Nucleus accumbens (tissue), 56 donors: ENCODE measurements around the gene SLC49A4.

ENCODE experiments used
- DNase-seq, 56 donors: peaks; one replicate each; lab custom pipeline; 2025; lab: John Stamatoyannopoulos, UW

The SLC49A4 gene

DNA sequence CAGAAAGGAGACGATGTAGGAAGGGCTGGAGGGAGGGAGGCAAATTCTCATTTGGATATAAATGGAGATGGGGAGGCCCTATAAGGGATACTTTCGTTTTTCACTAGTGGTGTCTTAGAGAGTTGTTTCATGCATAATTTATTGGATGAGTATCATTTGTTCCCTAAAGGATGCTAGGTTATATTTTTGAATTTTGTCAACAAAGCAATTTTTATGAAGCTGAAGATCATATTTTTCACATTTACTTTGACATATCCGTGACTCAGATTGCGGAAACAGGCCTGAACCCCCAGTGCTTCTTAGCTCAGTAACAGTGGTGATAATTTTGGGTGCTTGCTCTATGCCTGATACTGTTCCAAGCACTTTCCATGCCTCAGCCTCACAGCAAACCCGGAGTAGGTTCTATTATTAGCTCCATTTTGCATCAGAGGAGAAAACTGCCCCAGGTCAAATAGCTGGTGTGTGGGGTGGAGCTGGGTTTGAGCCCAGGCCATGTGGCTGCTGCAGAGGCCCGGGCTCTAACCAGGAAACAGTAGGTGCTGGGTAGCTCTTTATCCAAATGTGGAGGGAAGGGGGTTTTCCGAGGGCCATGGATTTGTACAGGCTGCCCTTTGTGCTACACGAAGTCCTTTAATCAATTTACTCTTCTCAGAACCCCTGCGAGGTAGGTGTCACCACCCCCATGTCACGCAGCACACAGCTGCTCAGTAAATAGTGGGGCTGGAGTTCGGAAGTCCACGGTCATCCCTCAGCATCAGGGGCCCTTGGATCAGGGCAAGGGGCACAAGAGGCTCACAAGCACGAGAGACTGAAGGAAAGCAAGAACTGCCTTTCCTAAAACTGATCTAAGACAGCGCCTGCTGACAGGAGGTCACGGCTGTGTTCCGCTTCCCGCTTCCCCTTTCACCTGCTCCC lies 99.1 kb downstream of the SLC49A4 start:
- DNase-seq = no peak

DNA sequence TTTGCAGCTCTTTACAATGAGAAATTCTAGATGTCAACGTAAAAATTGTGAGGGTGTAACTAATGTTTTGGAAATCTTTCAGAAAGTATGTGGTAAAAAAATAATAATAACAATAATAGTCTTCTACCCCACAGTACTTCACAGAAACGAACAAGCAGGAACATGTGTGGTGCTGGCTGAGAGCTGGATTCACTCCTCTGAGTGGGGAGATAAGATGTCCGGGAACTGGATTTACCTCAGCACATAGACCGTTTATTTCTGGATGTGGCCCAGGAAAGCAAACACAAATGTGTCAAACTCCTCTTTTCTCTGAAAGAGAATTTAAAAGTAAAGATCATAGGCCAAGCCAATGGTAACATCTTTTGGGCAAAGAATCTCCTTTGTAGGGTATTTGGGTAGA lies 103.4 kb downstream of the SLC49A4 start:
- DNase-seq = no peak

DNA sequence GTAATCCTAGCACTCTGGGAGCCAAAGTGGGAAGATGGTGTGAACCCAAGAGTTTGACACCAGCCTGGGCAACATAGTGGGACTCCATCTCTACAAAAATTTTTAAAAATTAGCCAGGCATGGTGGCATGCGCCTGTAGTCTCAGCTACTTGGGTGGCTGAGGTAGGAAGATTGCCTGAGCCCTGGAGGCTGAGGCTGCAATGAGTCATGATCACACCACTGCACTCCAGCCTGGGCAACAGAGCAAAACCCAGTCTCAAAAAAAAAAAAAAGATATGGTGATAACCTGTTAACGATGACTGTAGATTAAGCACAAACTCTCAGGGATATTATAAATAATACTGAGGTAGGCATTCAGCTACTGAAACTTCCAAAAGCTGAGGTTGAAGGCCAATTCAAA lies 107.5 kb downstream of the SLC49A4 start:
- DNase-seq = no peak

DNA sequence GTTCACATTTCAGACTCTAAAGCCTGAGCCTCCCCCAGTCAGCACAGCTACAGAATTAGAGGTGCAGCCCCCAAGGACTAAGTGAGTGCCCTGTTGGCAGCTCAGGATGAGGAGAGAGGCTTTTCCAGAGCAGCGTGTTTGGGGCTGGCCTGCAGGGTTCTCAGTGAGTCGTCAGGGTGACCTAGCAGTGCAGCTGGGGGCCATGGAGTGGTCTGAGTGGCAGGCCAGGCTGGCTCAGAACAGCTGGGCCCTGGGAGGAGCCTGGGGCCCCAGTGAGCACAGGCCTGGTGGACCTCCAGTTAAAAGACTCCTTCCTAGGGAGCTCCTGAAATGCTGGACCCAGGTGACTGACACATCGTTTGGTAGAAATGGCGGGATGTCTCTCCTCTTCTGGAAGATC lies 108.3 kb downstream of the SLC49A4 start:
- DNase-seq = no peak

DNA sequence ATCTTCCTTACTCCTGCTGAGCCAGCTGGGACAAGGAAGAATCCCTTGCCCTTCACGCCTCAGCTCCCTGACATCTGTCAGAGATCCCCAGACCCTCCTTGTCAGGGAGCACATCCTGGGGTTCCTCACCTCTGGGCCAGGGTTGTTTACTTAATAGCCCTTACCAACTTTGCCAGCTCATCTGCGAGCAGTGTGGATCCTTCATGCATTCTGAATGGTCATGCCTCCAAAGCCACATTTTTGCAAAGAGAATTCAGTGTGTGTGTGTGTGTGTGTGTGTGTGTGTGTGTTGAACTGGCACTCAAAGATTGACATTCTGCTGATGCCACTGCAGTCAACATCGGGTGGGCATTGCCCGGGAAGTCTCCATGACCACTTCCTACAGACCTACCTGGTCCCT lies 112.6 kb downstream of the SLC49A4 start:
- no peak for DNase-seq

DNA sequence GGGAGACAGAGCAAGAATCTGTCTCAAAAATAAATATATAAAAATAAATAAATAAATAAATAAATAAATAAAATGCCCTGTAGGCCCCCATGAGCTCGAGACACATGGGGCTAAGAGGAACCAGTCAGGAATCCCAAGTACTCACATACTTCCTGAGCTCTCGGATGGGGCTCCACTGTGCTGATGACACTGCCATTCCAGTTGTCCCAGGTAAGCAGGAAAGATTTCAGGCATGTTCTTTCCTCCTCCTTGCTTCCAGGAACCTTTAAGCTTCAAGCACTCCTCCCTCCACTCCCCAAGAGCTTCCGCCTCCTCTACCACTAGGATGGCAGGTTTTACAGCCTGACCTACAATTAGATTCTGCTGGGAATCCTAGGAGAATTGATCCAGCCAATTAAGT lies 113.4 kb downstream of the SLC49A4 start:
- no peak for DNase-seq

DNA sequence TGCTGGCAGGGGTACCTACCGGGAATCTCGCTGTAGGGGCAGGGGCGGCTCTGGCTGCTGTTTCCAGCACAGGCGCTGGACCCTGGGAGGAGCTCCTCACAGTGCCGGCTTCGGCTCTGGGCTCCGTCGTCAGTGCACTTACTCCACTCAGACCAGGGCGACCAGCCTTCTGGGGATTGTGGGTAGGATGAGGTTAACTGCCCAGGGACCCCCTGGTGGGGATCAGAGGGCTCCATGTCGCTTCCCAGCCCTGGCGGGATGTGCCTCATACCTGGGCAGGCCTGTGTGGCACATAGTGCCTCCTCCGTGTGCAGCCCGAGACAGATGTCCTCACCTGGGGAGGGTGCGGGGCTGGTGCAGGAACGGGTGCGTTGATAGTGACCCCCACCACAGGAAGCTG lies 117.0 kb downstream of the SLC49A4 start:
- no peak for DNase-seq

DNA sequence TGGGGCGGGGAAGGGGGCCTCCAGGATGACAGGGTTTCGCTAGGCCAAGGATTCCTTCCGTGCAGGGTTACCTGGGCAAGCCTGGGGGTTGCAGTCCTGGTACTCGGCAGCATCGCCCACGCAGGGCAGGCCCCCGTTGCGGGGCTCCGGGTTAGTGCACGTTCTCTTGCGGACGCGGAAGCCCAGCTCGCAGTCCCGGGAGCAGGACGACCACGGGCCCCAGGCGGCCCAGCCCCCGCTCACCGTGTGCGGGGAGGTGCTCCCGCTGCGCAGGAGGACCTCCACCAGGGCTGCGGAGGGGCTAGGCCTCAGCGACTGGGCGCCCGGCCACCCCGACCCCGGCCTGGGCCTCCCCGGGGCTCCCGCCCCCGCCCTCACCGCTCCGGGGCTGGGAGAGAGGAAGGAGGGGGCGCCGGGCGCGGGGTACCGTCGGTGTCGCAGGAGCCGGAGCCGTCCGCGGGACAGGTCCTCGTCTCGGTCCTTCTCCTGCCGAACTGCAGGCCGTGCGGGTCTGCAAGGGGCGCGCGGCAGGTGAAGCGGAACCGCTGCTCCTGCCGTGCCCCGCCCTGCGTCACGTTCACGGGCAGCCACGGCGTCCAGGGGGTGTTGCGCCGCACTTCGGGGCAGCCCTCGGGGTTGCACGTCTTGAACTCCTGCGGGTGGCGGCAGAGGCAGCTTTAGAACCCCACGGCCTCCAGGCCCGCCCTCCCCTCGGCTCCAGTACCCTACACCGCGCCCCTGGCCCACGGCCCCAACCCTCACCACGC lies 118.1 kb downstream of the SLC49A4 start:
- DNase-seq = no peak

DNA sequence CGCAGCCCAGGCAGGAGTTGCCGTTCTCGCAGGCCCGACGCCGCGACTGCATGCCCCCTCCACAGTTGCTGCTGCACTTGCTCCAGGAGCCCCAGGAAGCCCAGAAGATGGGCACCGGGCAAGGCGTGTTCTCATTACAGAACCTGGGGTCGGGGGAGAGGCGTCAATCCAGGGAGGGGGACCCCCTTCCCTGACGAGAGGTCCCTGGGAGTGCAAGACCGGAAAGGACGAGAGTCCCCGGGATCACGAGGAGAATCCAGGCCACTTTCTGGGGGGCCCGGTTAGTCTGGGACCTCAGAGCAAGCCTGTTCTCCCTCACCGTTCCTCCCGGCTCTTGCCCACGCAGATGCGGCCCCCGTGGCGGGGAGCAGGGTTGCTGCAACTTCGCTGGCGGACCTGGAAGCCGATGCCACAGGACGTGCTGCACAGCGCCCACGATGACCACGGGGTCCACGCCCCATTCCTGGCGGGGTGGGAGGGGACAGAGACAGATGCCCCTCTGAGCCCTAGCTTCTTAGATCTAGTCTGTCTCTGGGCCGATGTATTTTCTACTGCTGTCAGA lies 118.8 kb downstream of the SLC49A4 start:
- DNase-seq = no peak

DNA sequence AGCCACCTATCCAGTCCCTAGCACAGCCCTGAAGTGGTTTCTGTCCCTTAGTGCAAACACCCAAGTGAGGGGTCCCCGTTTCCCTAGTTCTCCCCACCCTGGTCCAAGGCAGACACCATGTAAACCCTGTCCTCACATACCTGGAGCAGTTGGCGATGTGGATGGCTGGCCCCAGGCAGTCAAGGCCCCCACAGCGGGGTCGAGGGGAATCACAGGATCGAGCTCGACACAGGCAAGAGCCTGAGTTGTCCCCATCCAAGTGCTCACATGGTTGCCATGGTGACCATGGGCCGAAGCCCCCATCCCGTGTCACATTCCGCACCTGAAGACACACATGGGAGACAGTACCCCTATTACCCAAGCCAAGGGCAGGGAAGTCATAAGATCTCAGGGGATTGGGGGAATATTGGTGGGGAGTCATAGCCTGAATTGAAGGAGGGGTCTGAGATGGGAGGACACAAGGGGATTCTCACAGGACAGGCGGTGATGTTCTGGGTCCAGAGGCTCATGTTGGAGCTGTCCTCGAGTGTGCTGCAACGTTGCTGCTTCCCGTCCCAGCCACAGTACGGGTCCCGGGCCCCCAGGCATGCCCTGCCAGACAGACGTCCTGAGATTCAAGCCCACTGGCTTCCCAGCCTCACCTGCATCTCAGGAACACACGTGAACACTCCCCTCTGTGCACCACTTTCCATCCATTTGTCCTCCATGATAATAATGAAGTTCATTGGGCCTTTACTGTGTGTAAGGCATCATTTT lies 120.6 kb downstream of the SLC49A4 start:
- no peak for DNase-seq

DNA sequence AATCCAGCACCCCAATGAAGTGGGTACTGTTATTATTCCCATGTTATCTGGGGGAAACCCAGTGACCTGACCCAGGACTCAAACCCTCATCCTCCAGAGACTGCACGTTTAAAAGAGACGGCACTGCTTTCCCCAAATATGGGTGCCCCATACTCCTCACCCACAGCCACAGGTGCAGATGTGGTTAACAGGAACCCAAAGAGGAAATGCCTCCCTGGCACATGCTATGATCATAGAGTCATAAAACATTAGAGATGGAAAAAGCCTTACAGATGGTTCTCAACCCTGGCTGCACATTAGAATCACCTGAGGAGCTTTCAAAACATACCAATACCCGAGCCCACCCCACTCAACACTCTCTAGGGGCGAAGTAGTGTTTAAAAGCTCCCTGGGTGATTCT lies 121.2 kb downstream of the SLC49A4 start:
- no peak for DNase-seq

DNA sequence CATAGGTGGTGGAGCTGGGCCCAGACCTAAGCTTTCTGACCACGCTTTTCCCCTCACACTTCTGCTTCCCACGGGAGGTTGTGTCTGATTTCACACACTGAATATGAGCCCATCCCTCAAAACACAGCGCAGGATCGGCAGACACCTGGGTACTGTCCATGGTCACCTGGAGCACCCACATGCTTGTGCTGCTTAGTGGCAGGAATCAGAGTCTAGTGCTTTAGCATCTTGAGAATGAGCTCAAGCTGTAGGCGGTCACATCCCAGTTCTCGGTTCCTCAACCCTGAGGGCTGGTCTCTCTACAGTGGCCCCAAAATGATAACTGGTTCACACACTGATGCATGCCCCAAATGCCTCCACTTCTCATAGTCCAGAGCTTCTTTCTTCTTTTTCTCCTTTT lies 121.7 kb downstream of the SLC49A4 start:
- no peak for DNase-seq

DNA sequence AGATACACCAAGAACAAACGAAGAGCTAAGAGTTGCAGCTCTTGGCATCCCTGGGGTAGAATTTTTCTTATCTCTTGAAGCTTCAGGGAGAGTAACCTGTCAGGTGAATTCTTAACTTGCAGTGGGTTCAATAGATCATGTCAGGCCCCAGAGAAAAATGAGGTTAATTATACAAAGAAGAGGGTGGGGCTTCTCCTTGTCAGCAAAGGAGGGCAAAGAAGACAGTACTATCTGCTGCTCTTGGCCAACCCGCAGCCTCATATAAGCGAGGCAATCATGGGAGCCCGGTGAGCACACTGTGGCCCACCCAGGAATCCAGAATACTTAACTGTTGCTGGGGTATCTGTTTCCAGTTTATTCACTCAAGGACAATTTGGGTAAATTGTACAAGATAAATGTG lies 122.5 kb downstream of the SLC49A4 start:
- no peak for DNase-seq

DNA sequence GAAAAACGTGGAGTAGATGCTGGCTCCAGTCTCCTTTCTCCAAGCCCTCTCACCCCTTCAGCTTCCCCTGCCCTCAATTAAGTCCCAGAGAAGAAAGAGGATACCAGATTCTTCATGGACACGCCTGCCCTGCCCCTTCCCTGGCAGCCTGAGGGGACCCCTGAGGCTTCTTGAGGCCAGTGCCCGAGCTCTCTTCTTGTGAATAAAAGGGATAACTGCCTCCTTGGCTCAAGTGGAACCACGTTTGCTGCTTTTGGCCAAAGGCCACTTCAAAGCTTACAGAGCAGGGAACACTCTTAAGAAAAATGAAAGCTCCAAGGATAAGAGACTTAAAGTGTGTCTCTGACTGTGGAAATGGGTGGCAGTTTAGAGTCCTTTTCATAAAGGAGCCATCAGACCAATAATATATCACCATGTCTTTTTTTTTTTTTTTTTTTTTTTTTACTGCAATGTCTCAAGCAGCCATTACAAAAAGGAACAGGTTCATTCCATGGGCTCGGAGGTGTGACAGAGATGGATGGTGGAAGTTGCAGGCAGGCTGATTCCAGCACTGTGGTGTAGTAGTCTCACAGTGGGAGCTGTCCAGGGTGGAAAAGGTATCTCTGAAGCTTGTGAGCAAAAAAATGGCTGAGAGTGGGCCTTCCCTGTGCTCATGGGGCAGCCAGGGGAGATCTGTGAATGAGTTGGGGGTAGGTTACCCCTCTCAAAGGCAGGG lies 123.9 kb downstream of the SLC49A4 start:
- no peak for DNase-seq

DNA sequence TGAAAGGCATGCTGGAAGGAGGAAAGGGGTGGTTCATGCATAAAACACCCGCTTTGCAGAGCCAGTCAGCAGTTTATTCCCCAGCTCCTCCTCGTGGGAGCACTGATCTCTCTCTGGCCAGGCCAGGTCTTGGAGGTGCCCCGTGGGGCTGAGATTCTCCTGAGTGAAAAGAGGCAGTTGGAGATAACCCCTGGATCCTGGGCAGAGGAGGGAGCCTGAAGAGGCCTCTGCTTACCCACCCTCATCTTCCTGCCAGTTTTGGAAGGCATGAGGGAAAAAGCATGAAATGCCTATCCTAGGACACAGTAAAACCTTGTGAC lies 124.4 kb downstream of the SLC49A4 start:
- DNase-seq = no peak

DNA sequence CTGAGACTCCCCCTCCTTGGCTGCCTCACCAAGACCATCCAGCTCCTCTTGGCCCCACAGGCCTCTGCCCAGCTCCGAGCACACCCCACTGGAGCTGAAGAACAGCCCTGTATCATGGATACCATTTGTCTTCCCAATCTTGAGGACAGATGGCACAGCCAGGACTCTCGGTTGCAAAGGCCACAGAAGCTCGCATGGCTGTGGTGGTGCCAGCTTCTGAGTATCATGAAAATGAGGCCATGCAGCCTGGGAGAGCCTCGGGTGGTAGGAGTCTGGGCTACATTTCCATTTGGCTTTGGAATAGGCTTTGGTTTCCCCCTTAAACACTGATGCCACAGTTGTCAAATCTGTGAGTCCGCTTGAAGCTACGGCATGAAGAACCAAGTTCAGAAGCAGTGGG lies 126.1 kb downstream of the SLC49A4 start:
- DNase-seq = no peak

DNA sequence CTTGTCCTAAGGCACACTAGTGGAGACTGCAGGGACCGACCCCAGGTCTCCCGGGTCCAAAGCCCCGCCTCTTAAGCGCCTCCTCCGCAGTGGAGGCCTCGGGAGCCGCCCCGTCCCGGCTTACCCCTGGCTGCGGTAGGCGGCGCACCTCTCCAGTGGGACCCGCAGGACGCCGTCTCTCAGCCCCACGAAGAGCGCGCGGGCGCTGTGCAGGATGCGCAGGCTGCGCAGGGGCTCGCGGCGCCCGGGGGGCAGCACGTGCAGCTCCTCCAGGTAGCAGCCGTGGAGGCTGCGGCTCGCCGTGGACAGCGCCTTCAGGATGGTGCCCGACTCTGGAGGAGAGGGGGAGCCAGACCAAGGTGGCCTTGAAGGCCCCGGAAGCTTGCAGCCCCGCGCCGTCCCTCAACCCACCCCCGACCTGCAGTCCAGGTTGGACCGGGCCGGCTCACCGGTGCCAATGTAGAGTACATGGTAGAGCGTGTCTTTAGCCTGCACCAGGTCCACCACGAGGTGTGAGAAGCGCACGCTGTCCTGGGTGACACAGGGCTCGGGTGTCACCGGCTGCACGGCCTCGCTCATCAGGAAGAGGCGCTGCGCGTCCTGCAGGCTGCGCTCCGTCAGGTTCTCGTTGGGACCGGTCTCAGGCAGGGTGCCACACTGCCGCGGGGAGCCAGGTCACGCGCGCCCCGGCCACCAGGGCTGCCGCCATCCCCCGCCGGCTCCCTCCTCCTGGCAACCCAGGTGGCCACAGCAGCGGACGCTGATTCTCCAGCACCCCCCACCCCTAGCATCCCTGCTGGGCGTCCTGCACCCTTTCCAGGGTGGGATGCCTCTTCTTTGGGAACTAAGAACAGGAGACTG lies 127.2 kb downstream of the SLC49A4 start:
- DNase-seq = no peak

DNA sequence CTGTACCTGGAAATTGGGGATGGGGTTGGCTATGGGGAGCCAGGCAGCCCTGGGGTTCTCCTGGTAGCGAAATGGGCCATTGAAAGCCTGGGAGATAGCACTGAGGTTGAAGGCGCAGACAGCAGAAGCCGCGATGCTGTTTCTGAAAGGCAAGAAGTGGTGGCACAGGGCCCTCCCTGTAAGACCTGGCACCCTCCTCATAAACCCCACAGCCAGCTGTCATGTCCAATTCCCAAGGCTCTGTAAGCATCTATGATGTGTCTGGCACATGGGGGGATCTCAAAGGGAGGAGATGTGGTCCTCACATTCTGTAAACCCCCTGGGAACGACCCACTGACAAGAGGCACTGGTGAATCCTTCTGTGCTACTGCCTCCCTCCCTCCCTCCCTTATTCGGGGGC lies 128.7 kb downstream of the SLC49A4 start:
- no peak for DNase-seq

DNA sequence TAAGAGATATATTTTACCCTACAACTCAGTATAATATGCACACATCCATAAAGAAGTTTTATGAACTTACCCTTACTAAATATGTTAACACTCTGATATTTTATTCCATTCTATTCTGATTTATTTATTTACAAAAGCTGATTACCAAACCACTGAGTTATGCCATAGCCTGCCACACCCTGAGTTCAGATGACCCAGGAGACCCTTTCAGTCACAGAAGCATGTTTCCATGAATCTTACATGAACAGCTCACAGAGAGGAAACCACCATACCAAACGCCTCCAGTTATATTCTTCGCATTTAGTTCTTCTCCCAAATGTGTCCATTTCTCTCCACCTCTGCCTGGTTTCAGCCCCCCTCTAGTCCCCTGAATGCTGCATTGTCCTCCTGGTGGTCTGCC lies 129.2 kb downstream of the SLC49A4 start:
- no peak for DNase-seq
